ENCODE data around the gene TICAM2. TPM values are rescaled to one million over a fixed set of nuclear protein-coding genes. Genes with fewer than 3 reads are reported as not detected.

TICAM2 gene
- polyA plus RNA-seq, 2 of the 4 experiments (the other 2 are of a cell fraction): 0.34 to 0.77 TPM

DNA sequence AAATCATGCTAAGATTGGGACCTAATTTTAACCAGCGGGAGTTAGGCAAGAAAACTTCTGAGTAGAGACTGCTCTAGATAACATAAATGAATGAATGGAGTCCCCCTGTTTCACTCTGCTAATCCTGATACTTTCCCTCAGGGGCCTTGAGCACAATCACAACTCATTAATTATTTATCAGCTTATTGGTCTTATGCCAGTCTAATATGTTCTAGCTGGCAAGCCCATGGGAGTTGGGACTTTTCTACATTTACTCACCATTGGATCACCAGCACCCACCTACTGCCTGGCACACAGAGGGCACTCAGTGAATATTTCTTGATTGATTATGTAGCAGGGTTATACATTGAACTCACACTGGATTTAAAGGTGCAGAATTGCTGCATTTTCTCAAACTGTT is 37.1 kb upstream of the TICAM2 start:
- DNase-seq (ENCODE audit: low read depth in 1 of 2, low spot score in 1 of 2): no peak
- H3K4me2 ChIP-seq: no peak overlapping the region
- H3K4me3 ChIP-seq: no peak overlapping the region
- ChIA-PET CTCF (interaction anchor here (1.2 kb wide), 1 partner anchor 199 kb away, joined by 5 read pairs; no protein-coding TSS in a partner anchor), POLR2A (no interaction called here)
- no peak for TF ChIP-seq ESRRA (IDR thresholded peaks at IDR 0.05; ENCODE audit: borderline replicate concordance, low read length)
- no peak for TF ChIP-seq MAFK (IDR thresholded peaks at IDR 0.05; ENCODE audit: partially characterized antibody)
- TF ChIP-seq, protein P1, sequence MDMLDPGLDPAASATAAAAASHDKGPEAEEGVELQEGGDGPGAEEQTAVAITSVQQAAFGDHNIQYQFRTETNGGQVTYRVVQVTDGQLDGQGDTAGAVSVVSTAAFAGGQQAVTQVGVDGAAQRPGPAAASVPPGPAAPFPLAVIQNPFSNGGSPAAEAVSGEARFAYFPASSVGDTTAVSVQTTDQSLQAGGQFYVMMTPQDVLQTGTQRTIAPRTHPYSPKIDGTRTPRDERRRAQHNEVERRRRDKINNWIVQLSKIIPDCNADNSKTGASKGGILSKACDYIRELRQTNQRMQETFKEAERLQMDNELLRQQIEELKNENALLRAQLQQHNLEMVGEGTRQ (IDR thresholded peaks at IDR 0.05): no peak
- TF ChIP-seq NPAS2 (CRISPR knock-in tag; IDR thresholded peaks at IDR 0.05; ENCODE audit: borderline replicate concordance): no peak
- TF ChIP-seq ZFP36 (IDR thresholded peaks at IDR 0.05; ENCODE audit: borderline replicate concordance, partially characterized antibody): no peak
- TF ChIP-seq RNF2 (IDR thresholded peaks at IDR 0.05; ENCODE audit: borderline replicate concordance, low read depth): no peak
- TF ChIP-seq SREBF2 (IDR thresholded peaks at IDR 0.05): no peak
- TF ChIP-seq, protein P2, sequence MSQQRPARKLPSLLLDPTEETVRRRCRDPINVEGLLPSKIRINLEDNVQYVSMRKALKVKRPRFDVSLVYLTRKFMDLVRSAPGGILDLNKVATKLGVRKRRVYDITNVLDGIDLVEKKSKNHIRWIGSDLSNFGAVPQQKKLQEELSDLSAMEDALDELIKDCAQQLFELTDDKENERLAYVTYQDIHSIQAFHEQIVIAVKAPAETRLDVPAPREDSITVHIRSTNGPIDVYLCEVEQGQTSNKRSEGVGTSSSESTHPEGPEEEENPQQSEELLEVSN (IDR thresholded peaks at IDR 0.05; ENCODE audit: borderline replicate concordance, low read depth): no peak
- TF ChIP-seq CHD2 (IDR thresholded peaks at IDR 0.05; ENCODE audit: low read length, partially characterized antibody): no peak
- TF ChIP-seq, protein P3, sequence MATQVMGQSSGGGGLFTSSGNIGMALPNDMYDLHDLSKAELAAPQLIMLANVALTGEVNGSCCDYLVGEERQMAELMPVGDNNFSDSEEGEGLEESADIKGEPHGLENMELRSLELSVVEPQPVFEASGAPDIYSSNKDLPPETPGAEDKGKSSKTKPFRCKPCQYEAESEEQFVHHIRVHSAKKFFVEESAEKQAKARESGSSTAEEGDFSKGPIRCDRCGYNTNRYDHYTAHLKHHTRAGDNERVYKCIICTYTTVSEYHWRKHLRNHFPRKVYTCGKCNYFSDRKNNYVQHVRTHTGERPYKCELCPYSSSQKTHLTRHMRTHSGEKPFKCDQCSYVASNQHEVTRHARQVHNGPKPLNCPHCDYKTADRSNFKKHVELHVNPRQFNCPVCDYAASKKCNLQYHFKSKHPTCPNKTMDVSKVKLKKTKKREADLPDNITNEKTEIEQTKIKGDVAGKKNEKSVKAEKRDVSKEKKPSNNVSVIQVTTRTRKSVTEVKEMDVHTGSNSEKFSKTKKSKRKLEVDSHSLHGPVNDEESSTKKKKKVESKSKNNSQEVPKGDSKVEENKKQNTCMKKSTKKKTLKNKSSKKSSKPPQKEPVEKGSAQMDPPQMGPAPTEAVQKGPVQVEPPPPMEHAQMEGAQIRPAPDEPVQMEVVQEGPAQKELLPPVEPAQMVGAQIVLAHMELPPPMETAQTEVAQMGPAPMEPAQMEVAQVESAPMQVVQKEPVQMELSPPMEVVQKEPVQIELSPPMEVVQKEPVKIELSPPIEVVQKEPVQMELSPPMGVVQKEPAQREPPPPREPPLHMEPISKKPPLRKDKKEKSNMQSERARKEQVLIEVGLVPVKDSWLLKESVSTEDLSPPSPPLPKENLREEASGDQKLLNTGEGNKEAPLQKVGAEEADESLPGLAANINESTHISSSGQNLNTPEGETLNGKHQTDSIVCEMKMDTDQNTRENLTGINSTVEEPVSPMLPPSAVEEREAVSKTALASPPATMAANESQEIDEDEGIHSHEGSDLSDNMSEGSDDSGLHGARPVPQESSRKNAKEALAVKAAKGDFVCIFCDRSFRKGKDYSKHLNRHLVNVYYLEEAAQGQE (IDR thresholded peaks at IDR 0.05): no peak
- no peak for TF ChIP-seq HOXA7 (CRISPR knock-in tag; IDR thresholded peaks at IDR 0.05)
- TF ChIP-seq JUNB (IDR thresholded peaks at IDR 0.05): no peak
- no peak for TF ChIP-seq CBX8 (IDR thresholded peaks at IDR 0.05)
- no peak for TF ChIP-seq ZC3H11A (IDR thresholded peaks at IDR 0.05)
- TF ChIP-seq, protein P4, sequence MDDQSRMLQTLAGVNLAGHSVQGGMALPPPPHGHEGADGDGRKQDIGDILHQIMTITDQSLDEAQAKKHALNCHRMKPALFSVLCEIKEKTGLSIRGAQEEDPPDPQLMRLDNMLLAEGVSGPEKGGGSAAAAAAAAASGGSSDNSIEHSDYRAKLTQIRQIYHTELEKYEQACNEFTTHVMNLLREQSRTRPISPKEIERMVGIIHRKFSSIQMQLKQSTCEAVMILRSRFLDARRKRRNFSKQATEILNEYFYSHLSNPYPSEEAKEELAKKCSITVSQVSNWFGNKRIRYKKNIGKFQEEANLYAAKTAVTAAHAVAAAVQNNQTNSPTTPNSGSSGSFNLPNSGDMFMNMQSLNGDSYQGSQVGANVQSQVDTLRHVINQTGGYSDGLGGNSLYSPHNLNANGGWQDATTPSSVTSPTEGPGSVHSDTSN (IDR thresholded peaks at IDR 0.05): no peak
- no peak for TF ChIP-seq EHMT2 (IDR thresholded peaks at IDR 0.05; ENCODE audit: low read depth)
- TF ChIP-seq, protein P5, sequence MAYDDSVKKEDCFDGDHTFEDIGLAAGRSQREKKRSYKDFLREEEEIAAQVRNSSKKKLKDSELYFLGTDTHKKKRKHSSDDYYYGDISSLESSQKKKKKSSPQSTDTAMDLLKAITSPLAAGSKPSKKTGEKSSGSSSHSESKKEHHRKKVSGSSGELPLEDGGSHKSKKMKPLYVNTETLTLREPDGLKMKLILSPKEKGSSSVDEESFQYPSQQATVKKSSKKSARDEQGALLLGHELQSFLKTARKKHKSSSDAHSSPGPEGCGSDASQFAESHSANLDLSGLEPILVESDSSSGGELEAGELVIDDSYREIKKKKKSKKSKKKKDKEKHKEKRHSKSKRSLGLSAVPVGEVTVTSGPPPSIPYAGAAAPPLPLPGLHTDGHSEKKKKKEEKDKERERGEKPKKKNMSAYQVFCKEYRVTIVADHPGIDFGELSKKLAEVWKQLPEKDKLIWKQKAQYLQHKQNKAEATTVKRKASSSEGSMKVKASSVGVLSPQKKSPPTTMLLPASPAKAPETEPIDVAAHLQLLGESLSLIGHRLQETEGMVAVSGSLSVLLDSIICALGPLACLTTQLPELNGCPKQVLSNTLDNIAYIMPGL (CRISPR knock-in tag; IDR thresholded peaks at IDR 0.05; ENCODE audit: borderline replicate concordance): no peak
- no peak for TF ChIP-seq FOSL2 (IDR thresholded peaks at IDR 0.05)
- TF ChIP-seq FOSL2 (CRISPR knock-in tag; IDR thresholded peaks at IDR 0.05): no peak
- TF ChIP-seq HEYL (CRISPR knock-in tag; IDR thresholded peaks at IDR 0.05): no peak
- no peak for TF ChIP-seq FOSB (CRISPR knock-in tag; IDR thresholded peaks at IDR 0.05)
- H3K9me3 ChIP-seq: no peaks in the 10 kb centered on the region
- no peak for ATAC-seq
- H3K4me1 ChIP-seq: no peaks in the 10 kb centered on the region
- FAIRE-seq: no peak
- WGBS (ENCODE audit: missing lambda C conversion rate): 86% methylated on average over 1 of the region's 1 CpG
- no peak overlapping the region for H3K27ac ChIP-seq

Measured in A549 (cell line).